ENCODE results near the gene RPL31.

DNA sequence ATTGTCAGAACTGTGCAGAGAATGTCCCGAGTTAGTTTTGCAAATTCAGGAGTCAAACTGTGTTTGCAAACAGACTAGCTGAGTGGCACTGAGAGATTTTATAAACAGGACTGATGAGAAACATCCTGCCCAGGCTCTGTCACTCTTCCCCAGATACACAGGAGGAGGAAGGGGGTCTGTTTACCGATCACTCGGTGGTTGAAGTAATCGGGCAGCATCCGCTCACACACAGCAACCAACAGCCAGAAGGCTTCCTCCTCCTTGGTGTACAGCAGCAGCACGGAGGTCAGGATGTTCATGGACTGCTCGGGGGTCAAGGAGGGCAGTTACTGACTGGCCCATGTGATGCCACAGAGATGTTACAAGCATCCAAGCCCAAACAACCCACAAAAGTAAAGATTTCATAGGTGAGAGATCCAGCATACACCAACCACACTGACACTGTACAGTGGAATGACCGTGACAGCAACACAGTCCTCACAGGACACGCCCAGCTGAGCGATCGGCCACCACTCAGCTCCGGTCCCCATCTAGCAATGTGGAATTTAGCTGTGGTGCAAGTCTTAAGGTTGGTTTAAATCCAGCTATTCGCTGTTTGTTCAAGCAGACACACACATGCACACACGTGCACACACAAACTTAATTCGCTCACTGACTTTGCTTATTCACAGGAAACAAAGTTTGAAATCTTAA, 30.1 kb downstream of the RPL31 start:
- TF ChIP-seq POLR2A (IDR thresholded peaks at IDR 0.05), result no peak
- TF ChIP-seq, protein P1, sequence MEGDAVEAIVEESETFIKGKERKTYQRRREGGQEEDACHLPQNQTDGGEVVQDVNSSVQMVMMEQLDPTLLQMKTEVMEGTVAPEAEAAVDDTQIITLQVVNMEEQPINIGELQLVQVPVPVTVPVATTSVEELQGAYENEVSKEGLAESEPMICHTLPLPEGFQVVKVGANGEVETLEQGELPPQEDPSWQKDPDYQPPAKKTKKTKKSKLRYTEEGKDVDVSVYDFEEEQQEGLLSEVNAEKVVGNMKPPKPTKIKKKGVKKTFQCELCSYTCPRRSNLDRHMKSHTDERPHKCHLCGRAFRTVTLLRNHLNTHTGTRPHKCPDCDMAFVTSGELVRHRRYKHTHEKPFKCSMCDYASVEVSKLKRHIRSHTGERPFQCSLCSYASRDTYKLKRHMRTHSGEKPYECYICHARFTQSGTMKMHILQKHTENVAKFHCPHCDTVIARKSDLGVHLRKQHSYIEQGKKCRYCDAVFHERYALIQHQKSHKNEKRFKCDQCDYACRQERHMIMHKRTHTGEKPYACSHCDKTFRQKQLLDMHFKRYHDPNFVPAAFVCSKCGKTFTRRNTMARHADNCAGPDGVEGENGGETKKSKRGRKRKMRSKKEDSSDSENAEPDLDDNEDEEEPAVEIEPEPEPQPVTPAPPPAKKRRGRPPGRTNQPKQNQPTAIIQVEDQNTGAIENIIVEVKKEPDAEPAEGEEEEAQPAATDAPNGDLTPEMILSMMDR (IDR thresholded peaks at IDR 0.05), result no peak
